ENCODE measurements around the gene SSH2.

DNA sequence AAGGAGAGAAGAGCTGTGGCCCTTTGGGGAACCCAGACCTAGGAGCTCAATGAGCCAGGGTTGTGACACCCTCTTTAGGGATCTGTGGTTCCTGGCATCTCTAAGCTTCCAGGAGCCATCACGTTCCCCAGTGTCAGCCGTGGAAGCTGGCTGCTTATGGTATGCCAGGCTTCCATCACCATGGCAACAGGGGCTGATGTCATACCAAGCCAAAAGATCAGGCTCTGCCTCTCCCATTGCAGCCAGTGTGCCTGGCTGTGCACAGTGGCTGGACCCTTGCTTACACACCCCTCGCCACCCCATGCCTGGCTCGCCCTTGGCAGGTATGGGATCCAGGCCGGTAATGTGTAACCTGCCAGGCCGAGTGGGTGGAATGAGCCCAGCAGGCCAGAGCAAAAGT, 91.1 kb downstream of the SSH2 start:
- TF ChIP-seq, protein P1, sequence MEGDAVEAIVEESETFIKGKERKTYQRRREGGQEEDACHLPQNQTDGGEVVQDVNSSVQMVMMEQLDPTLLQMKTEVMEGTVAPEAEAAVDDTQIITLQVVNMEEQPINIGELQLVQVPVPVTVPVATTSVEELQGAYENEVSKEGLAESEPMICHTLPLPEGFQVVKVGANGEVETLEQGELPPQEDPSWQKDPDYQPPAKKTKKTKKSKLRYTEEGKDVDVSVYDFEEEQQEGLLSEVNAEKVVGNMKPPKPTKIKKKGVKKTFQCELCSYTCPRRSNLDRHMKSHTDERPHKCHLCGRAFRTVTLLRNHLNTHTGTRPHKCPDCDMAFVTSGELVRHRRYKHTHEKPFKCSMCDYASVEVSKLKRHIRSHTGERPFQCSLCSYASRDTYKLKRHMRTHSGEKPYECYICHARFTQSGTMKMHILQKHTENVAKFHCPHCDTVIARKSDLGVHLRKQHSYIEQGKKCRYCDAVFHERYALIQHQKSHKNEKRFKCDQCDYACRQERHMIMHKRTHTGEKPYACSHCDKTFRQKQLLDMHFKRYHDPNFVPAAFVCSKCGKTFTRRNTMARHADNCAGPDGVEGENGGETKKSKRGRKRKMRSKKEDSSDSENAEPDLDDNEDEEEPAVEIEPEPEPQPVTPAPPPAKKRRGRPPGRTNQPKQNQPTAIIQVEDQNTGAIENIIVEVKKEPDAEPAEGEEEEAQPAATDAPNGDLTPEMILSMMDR (conservative IDR thresholded peaks at IDR 0.05; ENCODE audit: low read length): no peak
- TF ChIP-seq EZH2phosphoT487 (IDR thresholded peaks at IDR 0.05; ENCODE audit: borderline replicate concordance, low read depth, low read length): no peak

All from OCI-LY7 (cell line).